NB4 (cell line): Measurements from ENCODE around the gene ARG1.

Experiments used
- CTCF ChIP-seq: IDR thresholded peaks from one replicate; pipeline ENCODE4 v1.5.1; 2012; ENCODE audit warnings: low read depth, low read length
- MYC ChIP-seq: IDR thresholded peaks from 2 replicates; pipeline ENCODE4 v1.6.1; 2011; ENCODE audit warnings: low read depth, low read length
- POLR2A ChIP-seq: IDR thresholded peaks from 2 replicates; pipeline ENCODE4 v1.6.1; 2011; ENCODE audit warnings: mild to moderate bottlenecking; ENCODE audit not compliant: insufficient read length; ENCODE audit errors: extremely low read depth

GRCh38 chr6:131600716-131601115 lies 27.7 kb downstream of the ARG1 start:
- TF ChIP-seq CTCF = no peak
- no peak for TF ChIP-seq POLR2A
- TF ChIP-seq MYC = no peak
